Ovary (tissue), 3 donors: Measurements from ENCODE around the gene RGS17.

ENCODE experiments used
- CTCF ChIP-seq, 3 donors: fragments of 450-650 bp in 2 of 3; fragments of 200-600 bp in 1 of 3; IDR thresholded peaks; one replicate each; pipeline versions ENCODE4 v1.5.1 to v1.8.0; 2016 to 2022; ENCODE audit warnings: antibody characterized with exemption in 3 of 3, mild to moderate bottlenecking in 1 of 3
- POLR2A ChIP-seq: fragments of 450-650 bp; IDR thresholded peaks from one replicate; pipeline ENCODE4 v1.6.1; 2017; ENCODE audit warnings: antibody characterized with exemption, mild to moderate bottlenecking, moderate library complexity
- donor health status: DM: no; HTN: no; CAD: no.

GRCh38 chr6:152981219-152981618 is 149.9 kb downstream of the RGS17 start:
- TF ChIP-seq POLR2A (no peak), CTCF (IDR thresholded peaks at IDR 0.05) (no peak)
